Activated CD4-positive, alpha-beta T cell treated with anti-CD3 and anti-CD28 coated beads, Interleukin-2, amount 50 U/mL, for 1 hour (primary cell): ENCODE results near the gene PGRMC2.

Experiments
- DNase-seq: peaks from one replicate; pipeline ENCODE4 v3.0.0-alpha.2; 2020

PGRMC2 gene

GRCh38 chr4:128287141-128287870 lies at the start of gene PGRMC2:
PGRMC2 (minus strand) TSS chr4:128287813; CDS start chr4:128287790, 23 bp downstream.
- no peak for DNase-seq

- DNase-seq, result no peak
Measured at GRCh38 chr4:128335541-128335940, 47.9 kb upstream of the PGRMC2 start.

GRCh38 chr4:128334256-128334655 lies 46.6 kb upstream of the PGRMC2 start:
- DNase-seq, result no peak

- no peak for DNase-seq
Measured at GRCh38 chr4:128333309-128334018, 45.9 kb upstream of the PGRMC2 start.

- no peak for DNase-seq
Measured at GRCh38 chr4:128332081-128332480, 44.5 kb upstream of the PGRMC2 start.

- DNase-seq, result no peak
Measured at GRCh38 chr4:128329638-128330037, 42.0 kb upstream of the PGRMC2 start.

- no peak for DNase-seq
Measured at GRCh38 chr4:128328106-128328505, 40.5 kb upstream of the PGRMC2 start.

- no peak for DNase-seq
Measured at GRCh38 chr4:128323401-128323800, 35.8 kb upstream of the PGRMC2 start.

- no peak for DNase-seq
Measured at GRCh38 chr4:128322986-128323385, 35.4 kb upstream of the PGRMC2 start.

- DNase-seq, result no peak
Measured at GRCh38 chr4:128322311-128322710, 34.7 kb upstream of the PGRMC2 start.

GRCh38 chr4:128320656-128321055 lies 33.0 kb upstream of the PGRMC2 start:
- DNase-seq, result no peak

- no peak for DNase-seq
Measured at GRCh38 chr4:128315756-128316520, 28.3 kb upstream of the PGRMC2 start.

- DNase-seq, result no peak
Measured at GRCh38 chr4:128311659-128312403, 24.2 kb upstream of the PGRMC2 start.

- no peak for DNase-seq
Measured at GRCh38 chr4:128310266-128310697, 22.7 kb upstream of the PGRMC2 start.

GRCh38 chr4:128309585-128309984 lies 22.0 kb upstream of the PGRMC2 start:
- no peak for DNase-seq

GRCh38 chr4:128308986-128309385 lies 21.4 kb upstream of the PGRMC2 start:
- no peak for DNase-seq

- DNase-seq, result no peak
Measured at GRCh38 chr4:128307123-128307571, 19.5 kb upstream of the PGRMC2 start.

GRCh38 chr4:128305942-128306341 lies 18.3 kb upstream of the PGRMC2 start:
- DNase-seq, result no peak

GRCh38 chr4:128303986-128304385 lies 16.4 kb upstream of the PGRMC2 start:
- no peak for DNase-seq

GRCh38 chr4:128303405-128303785 lies 15.8 kb upstream of the PGRMC2 start:
- DNase-seq, result no peak

GRCh38 chr4:128301979-128302378 lies 14.4 kb upstream of the PGRMC2 start:
- no peak for DNase-seq

- no peak for DNase-seq
Measured at GRCh38 chr4:128299848-128300247, 12.2 kb upstream of the PGRMC2 start.

GRCh38 chr4:128298852-128299251 lies 11.2 kb upstream of the PGRMC2 start:
- no peak for DNase-seq
